A673 (cell line): Measurements from ENCODE around the gene KAZN. TPM values are rescaled to one million over a fixed set of nuclear protein-coding genes. Genes with fewer than 3 reads are reported as not detected.

ENCODE experiments used
- BruUV-seq: library from RNA; stranded (reverse); fragments of 400-500 nt; replicated peaks from 2 replicates; lab custom pipeline; 2021; lab: Mats Ljungman, UMichigan
- CTCF ChIA-PET: fragments of 300-600 bp; sonication (Branson Sonifier 250); formaldehyde crosslinking; loops from one replicate; lab custom pipeline; 2022; ENCODE audit warnings: antibody characterized with exemption; lab: Charles Lee
- POLR2A ChIA-PET: fragments of 300-600 bp; sonication (Branson Sonifier 250); formaldehyde crosslinking; loops from one replicate; lab custom pipeline; 2022; ENCODE audit warnings: antibody characterized with exemption; ENCODE audit not compliant: low non-redundant PET; lab: Charles Lee
- DNase-seq: peaks from one replicate; pipeline ENCODE4 v3.0.0-alpha.2; 2015; ENCODE audit warnings: low spot score
- H3K27ac ChIP-seq: fragments of 200-600 bp; sonication (generic); 2 replicates; pipeline ENCODE4 v1.5.1; 2016; ENCODE audit warnings: mixed run types, low read depth, mild to moderate bottlenecking, mixed read lengths, antibody characterized with exemption, low read length; ENCODE audit not compliant: poor library complexity, severe bottlenecking
- H3K27me3 ChIP-seq: fragments of 200-600 bp; sonication (generic); replicated peaks from 2 replicates; pipeline ENCODE4 v1.6.1; 2017; ENCODE audit warnings: mixed run types, low read depth, mild to moderate bottlenecking, mixed read lengths, antibody characterized with exemption, low read length; ENCODE audit not compliant: insufficient read depth, poor library complexity
- H3K36me3 ChIP-seq: fragments of 200-600 bp; sonication (generic); 2 replicates; pipeline ENCODE4 v1.6.1; 2016; ENCODE audit warnings: mixed run types, mild to moderate bottlenecking, mixed read lengths, antibody characterized with exemption, low read length; ENCODE audit not compliant: insufficient read depth, poor library complexity, severe bottlenecking
- H3K4me1 ChIP-seq: fragments of 200-600 bp; sonication (generic); 2 replicates; pipeline ENCODE4 v1.6.1; 2017; ENCODE audit warnings: mixed run types, mild to moderate bottlenecking, mixed read lengths, antibody characterized with exemption, low read length; ENCODE audit not compliant: insufficient read depth, poor library complexity, severe bottlenecking
- H3K4me3 ChIP-seq: fragments of 200-600 bp; sonication (generic); 2 replicates; pipeline ENCODE4 v1.5.1; 2016; ENCODE audit warnings: low read depth, mixed run types, mild to moderate bottlenecking, mixed read lengths, low read length; ENCODE audit not compliant: poor library complexity, severe bottlenecking
- H3K9me3 ChIP-seq: fragments of 200-600 bp; sonication (generic); 2 replicates; pipeline ENCODE4 v1.6.1; 2016; ENCODE audit warnings: mixed run types, low read depth, mild to moderate bottlenecking, mixed read lengths, antibody characterized with exemption, low read length; ENCODE audit not compliant: poor library complexity, severe bottlenecking
- EZH2 ChIP-seq: fragments of 200-600 bp; sonication (generic); IDR thresholded peaks from 2 replicates; pipeline ENCODE4 v1.6.1; 2017; ENCODE audit warnings: borderline replicate concordance, low read depth, mild to moderate bottlenecking, mixed read lengths, antibody characterized with exemption, low read length; ENCODE audit not compliant: poor library complexity, severe bottlenecking
- intact Hi-C: fragments of 100-400 bp; cut with micrococcal nuclease; formaldehyde crosslinking; loops from one replicate; pipeline ENCODE4 v1.10.0; 2022; ENCODE audit not compliant: unreplicated experiment
- total RNA-seq: library from RNA; stranded (reverse); gene quantifications from 2 replicates; pipeline ENCODE4 v1.2.3, GENCODE V29; 2021
- TF ChIP-seq, protein P1 (sequence below): fragments of 300-800, 200-600 bp; sonication (generic); conservative IDR thresholded peaks from 2 replicates; pipeline ENCODE4 v1.5.1; 2017; ENCODE audit warnings: low read depth, mild to moderate bottlenecking, antibody characterized with exemption, low read length, moderate library complexity, mixed read lengths

Gene KAZN
- total RNA-seq, 1 experiment from 2014 or later: 8.0 TPM

DNA sequence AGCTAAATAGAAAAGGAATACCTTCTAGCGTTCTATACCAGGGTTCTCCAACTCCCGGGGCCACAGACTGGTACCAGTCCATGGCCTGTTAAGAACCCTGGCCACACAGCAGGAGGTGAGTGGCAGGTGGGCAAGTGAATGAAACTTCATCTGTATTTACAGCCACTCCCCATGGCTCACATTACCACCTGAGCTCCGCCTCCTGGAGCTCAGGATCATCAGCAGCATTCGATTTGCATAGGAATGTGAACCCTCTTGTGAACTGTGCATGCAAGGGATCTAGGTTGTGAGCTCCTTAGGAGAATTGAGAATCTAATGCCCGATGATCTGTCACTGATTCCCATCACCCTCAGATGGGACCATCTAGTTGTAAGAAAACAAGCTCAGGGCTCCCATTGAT, 107.3 kb downstream of the KAZN start:
- Histone ChIP-seq H3K27ac (no peak overlapping the region), H3K9me3 (no peaks in the 10 kb centered on the region), H3K27me3 (no peaks in the 10 kb centered on the region), H3K36me3 (no peaks in the 10 kb centered on the region), H3K4me3 (no peak overlapping the region), H3K4me1 (peaks cover 10% of the 10 kb centered on the region)
- BruUV-seq: no TSS peak
- TF ChIP-seq EZH2: no peak
- TF ChIP-seq, protein P1, sequence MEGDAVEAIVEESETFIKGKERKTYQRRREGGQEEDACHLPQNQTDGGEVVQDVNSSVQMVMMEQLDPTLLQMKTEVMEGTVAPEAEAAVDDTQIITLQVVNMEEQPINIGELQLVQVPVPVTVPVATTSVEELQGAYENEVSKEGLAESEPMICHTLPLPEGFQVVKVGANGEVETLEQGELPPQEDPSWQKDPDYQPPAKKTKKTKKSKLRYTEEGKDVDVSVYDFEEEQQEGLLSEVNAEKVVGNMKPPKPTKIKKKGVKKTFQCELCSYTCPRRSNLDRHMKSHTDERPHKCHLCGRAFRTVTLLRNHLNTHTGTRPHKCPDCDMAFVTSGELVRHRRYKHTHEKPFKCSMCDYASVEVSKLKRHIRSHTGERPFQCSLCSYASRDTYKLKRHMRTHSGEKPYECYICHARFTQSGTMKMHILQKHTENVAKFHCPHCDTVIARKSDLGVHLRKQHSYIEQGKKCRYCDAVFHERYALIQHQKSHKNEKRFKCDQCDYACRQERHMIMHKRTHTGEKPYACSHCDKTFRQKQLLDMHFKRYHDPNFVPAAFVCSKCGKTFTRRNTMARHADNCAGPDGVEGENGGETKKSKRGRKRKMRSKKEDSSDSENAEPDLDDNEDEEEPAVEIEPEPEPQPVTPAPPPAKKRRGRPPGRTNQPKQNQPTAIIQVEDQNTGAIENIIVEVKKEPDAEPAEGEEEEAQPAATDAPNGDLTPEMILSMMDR: no peak
- ChIA-PET POLR2A (no interaction called here), CTCF (no interaction called here)
- no peak for DNase-seq
- intact Hi-C loops: no loop called here

DNA sequence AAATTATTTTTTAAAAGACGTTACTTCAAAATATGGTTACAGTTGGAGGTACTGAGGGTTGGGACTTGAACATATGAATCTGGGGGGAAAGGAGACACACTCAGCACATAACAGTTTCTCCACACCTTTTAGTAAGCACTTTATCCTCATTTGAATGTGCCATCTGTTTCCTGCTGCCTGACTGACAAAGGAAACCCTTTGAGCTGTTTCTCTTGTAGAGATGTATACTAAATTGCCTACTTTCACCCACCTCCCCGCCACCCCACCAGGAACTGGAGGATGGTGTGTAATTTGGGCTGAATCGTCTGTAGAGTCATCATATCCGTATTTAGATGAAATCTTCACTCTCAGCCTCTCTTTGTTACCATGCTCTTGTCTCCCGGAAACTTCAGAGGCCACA, 108.1 kb downstream of the KAZN start:
- Histone ChIP-seq H3K27ac (no peak overlapping the region), H3K9me3 (no peaks in the 10 kb centered on the region)
- no TSS peak for BruUV-seq

DNA sequence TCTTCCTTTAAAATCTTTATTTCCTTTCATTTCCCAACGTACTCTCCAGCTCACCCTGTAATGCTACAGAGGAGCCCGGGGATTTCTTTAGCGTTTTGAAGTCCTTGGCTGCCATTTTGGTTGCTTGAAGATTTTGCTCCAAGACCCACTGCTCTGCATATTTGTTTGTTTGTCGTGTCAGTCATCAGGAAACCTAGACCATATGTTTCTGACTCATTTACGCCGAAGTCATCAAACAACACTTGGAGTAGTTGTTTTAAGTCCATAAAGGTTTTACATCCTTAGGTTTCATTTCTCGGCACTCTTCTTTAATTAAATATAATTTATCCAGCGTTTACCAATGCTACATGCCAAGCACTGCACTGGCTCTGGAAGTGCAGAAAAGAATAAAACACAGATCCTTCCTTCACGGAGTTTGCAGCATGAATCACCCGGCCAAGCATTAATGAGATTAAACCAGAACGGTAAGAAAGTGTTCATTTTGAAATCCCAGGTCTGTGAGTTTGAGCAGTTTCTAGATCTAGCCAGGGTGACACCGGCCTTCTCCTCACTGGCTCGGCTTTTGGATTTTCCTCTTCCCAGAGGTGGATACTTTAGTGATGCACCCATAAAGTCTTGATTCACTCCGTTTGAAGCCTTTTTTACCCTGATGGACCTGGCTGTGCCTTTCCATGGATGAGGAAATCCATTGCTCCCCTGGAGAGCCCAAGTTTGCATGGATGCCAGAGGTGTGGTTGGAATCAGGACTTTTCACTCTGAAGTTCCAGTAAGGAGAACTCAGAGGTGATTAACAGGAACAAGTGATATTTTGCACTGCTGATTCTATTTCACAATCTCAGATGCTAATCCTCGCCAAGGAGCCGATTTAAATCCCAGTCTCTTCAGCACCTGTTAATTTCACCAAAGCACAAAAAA, 109.3 kb downstream of the KAZN start:
- intact Hi-C loops: no loop called here
- H3K27me3 ChIP-seq: no peaks in the 10 kb centered on the region
- no peak for TF ChIP-seq EZH2
- TF ChIP-seq, protein P1: no peak
- H3K4me3 ChIP-seq: no peak overlapping the region
- no TSS peak for BruUV-seq
- POLR2A ChIA-PET: no interaction called here
- H3K9me3 ChIP-seq: no peaks in the 10 kb centered on the region
- CTCF ChIA-PET: no interaction called here
- peaks cover 10% of the 10 kb centered on the region for H3K4me1 ChIP-seq
- peak; percentile 43 for DNase-seq
- H3K36me3 ChIP-seq: no peaks in the 10 kb centered on the region
- H3K27ac ChIP-seq: peak overlapping the region; percentile 21

More for the DNA sequence above, 108.1 kb downstream of the KAZN start:
- intact Hi-C loops: no loop called here
- no peaks in the 10 kb centered on the region for H3K36me3 ChIP-seq
- H3K4me3 ChIP-seq: no peak overlapping the region
- ChIA-PET POLR2A (no interaction called here), CTCF (no interaction called here)
- no peak for TF ChIP-seq EZH2
- H3K27me3 ChIP-seq: no peaks in the 10 kb centered on the region
- H3K4me1 ChIP-seq: peaks cover 10% of the 10 kb centered on the region
- DNase-seq: peak; percentile 68

DNA sequence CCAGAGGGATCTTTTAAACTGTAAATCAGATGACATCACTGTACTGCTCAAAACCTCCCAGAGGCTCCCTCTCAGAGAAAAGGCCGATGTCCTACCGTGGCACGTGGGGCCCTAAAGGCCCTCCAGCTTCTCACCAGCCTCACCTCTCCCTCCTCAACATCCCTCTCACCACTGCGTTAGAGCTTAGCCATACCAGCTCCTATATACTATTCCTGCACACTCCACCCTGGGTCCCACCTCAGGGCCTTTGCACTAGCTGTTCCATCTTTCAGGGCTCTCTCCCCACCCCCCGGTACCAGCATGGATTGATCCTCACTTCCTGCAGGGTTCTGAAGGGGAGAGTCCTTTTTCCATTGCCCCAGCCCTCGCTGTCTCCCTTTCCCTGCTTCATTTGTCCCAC, 111.8 kb downstream of the KAZN start:
- TF ChIP-seq, protein P1: no peak
- no peak for TF ChIP-seq EZH2
- no peaks in the 10 kb centered on the region for H3K9me3 ChIP-seq
- ChIA-PET POLR2A (no interaction called here), CTCF (no interaction called here)
- H3K27me3 ChIP-seq: no peaks in the 10 kb centered on the region
- intact Hi-C loops: no loop called here
- no TSS peak for BruUV-seq
- H3K4me3 ChIP-seq: no peak overlapping the region
- peaks cover 10% of the 10 kb centered on the region for H3K4me1 ChIP-seq
- no peak for DNase-seq
- no peaks in the 10 kb centered on the region for H3K36me3 ChIP-seq
- H3K27ac ChIP-seq: no peak overlapping the region
